HepG2 (cell line): ENCODE results near the gene NBEAL2. TPM values are rescaled to one million over a fixed set of nuclear protein-coding genes. Genes with fewer than 3 reads are reported as not detected.
A peak's percentile ranks its signal among the peaks of the same experiment; 100 is the strongest.

Experiments used
- ATAC-seq: fragments of 200-7000 bp; cut with Tn5 transposase; 3 replicates; pipeline ENCODE4 v1.9.1; 2020; ENCODE audit warnings: mild to moderate bottlenecking, moderate library complexity
- BruUV-seq: library from RNA; stranded (reverse); fragments of 400-500 nt; replicated peaks from 2 replicates; lab custom pipeline; 2021; lab: Mats Ljungman, UMichigan
- CTCF ChIA-PET: fragments of 300-600 bp; formaldehyde crosslinking; extraction: SDS; loops from one replicate; lab custom pipeline; 2021; ENCODE audit warnings: low total read pairs, inconsistent platforms, low intra/inter-chr PET ratio; lab: Yijun Ruan, JAX
- POLR2A ChIA-PET: fragments of 350-600 bp; sonication (Branson Sonifier 250); formaldehyde crosslinking; loops from one replicate; lab custom pipeline; 2020; ENCODE audit warnings: antibody characterized with exemption, inconsistent platforms; lab: Yijun Ruan, JAX
- DNase-seq: peaks from one replicate; pipeline ENCODE4 v3.0.0-alpha.2; 2015; ENCODE audit warnings: low spot score
- FAIRE-seq: peaks from 3 replicates; lab custom pipeline; 2011; peaks lifted over from hg19 to GRCh38; lab: Jason Lieb, UNC
- H2AFZ ChIP-seq: one replicate; pipeline ENCODE4 v1.6.1; 2011; ENCODE audit warnings: low read length, inconsistent platforms
- H3K27ac ChIP-seq: fragments of 300-600 bp; 3 replicates; pipeline ENCODE4 v1.8.0; 2011; ENCODE audit warnings: mixed run types, mild to moderate bottlenecking, mixed read lengths, low read length, inconsistent platforms; ENCODE audit not compliant: insufficient read depth; ENCODE audit errors: extremely low read length
- H3K27me3 ChIP-seq, 2 experiments: fragments of 200-600 bp in 1 of 2; 2 replicates in 1 of 2; 3 replicates in 1 of 2; pipeline versions ENCODE4 v1.6.0 to v1.8.0; 2011; ENCODE audit warnings: low read length in 2 of 2, mild to moderate bottlenecking in 2 of 2, moderate library complexity in 2 of 2, inconsistent platforms in 1 of 2; ENCODE audit not compliant: insufficient read depth in 2 of 2, control insufficient read depth in 1 of 2
- H3K36me3 ChIP-seq, 2 experiments: fragments of 200-600 bp in 1 of 2; replicated peaks in 1 of 2; 2 replicates in 1 of 2; 3 replicates in 1 of 2; pipeline versions ENCODE4 v1.5.1 to v1.8.0; 2011; ENCODE audit warnings: low read length in 2 of 2, inconsistent platforms in 1 of 2; ENCODE audit not compliant: insufficient read depth in 2 of 2, control insufficient read depth in 1 of 2
- H3K4me1 ChIP-seq: 2 replicates; pipeline ENCODE4 v1.5.1; 2012; ENCODE audit warnings: low read length, inconsistent platforms; ENCODE audit not compliant: insufficient read depth
- H3K4me2 ChIP-seq: 2 replicates; pipeline ENCODE4 v1.6.0; 2011; ENCODE audit warnings: low read depth, low read length, inconsistent platforms
- H3K4me3 ChIP-seq, 3 experiments: fragments of 200-600 bp in 1 of 3; sonication (generic), shearing (Covaris generic) in 1 of 3; replicated peaks in 1 of 3; 2 replicates each; pipeline ENCODE4 v1.5.1; 2011 to 2016; ENCODE audit warnings: low read length in 3 of 3, inconsistent platforms in 2 of 3, low read depth in 2 of 3, mild to moderate bottlenecking in 2 of 3, control low read depth in 1 of 3, mixed read lengths in 1 of 3; ENCODE audit not compliant: insufficient read depth in 1 of 3
- H3K79me2 ChIP-seq: one replicate; pipeline ENCODE4 v1.6.1; 2011; ENCODE audit warnings: low read length, inconsistent platforms; ENCODE audit not compliant: insufficient read depth
- H3K9ac ChIP-seq: 2 replicates; pipeline ENCODE4 v1.6.0; 2011; ENCODE audit warnings: mild to moderate bottlenecking, low read depth, low read length, inconsistent platforms; ENCODE audit not compliant: insufficient read depth
- H3K9me3 ChIP-seq: 2 replicates; pipeline ENCODE4 v1.5.1; 2012; ENCODE audit warnings: mild to moderate bottlenecking, low read length
- H4K20me1 ChIP-seq: 2 replicates; pipeline ENCODE4 v1.6.0; 2011; ENCODE audit warnings: inconsistent platforms, mild to moderate bottlenecking, low read length, moderate library complexity; ENCODE audit not compliant: insufficient read depth
- CAMTA2 ChIP-seq: sonication (generic); formaldehyde crosslinking; IDR thresholded peaks from 2 replicates; pipeline ENCODE4 v1.4.0; 2020; ENCODE audit warnings: mild to moderate bottlenecking, missing genetic modification reagents, borderline replicate concordance
- CEBPB ChIP-seq: IDR thresholded peaks from 2 replicates; pipeline ENCODE4 v1.6.1; 2011; ENCODE audit warnings: low read depth, low read length, improper control_type of control experiment, borderline replicate concordance
- CREM ChIP-seq, 2 experiments: sonication (generic) in 1 of 2; formaldehyde crosslinking in 1 of 2; IDR thresholded peaks; 2 replicates each; pipeline versions ENCODE4 v1.4.0 to v1.6.1; 2016 to 2020; ENCODE audit warnings: antibody characterized with exemption in 1 of 2, mild to moderate bottlenecking in 1 of 2, missing genetic modification reagents in 1 of 2
- FIP1L1 ChIP-seq: fragments of 200-400 bp; formaldehyde crosslinking; IDR thresholded peaks from 2 replicates; pipeline ENCODE4 v1.6.1; 2018; ENCODE audit warnings: low read depth, mild to moderate bottlenecking, low read length, moderate library complexity, borderline replicate concordance; ENCODE audit not compliant: insufficient read depth
- FOXP1 ChIP-seq, 2 experiments: fragments of 450-650 bp in 1 of 2; IDR thresholded peaks; 2 replicates each; pipeline ENCODE4 v1.6.1; 2017 to 2018; ENCODE audit warnings: antibody characterized with exemption in 1 of 2
- GABPB1 ChIP-seq: IDR thresholded peaks from 2 replicates; pipeline ENCODE4 v1.6.1; 2016; ENCODE audit warnings: mild to moderate bottlenecking, missing genetic modification reagents, moderate library complexity, missing compliant biosample characterization
- NCOA2 ChIP-seq: sonication (generic); formaldehyde crosslinking; IDR thresholded peaks from 2 replicates; pipeline ENCODE4 v1.8.0; 2022; ENCODE audit warnings: inconsistent platforms
- NFYB ChIP-seq: sonication (generic); formaldehyde crosslinking; IDR thresholded peaks from 2 replicates; pipeline ENCODE4 v1.4.0; 2020; ENCODE audit warnings: missing genetic modification reagents
- RARA ChIP-seq: IDR thresholded peaks from 2 replicates; pipeline ENCODE4 v1.6.1; 2016; ENCODE audit warnings: missing genetic modification reagents, missing compliant biosample characterization
- RBAK ChIP-seq: sonication (generic); formaldehyde crosslinking; IDR thresholded peaks from 2 replicates; pipeline ENCODE4 v1.5.1; 2020; ENCODE audit warnings: mild to moderate bottlenecking, missing genetic modification reagents
- RBFOX2 ChIP-seq: fragments of 200-400 bp; formaldehyde crosslinking; IDR thresholded peaks from 2 replicates; pipeline ENCODE4 v1.6.1; 2017; ENCODE audit warnings: low read depth, mild to moderate bottlenecking, low read length
- RXRB ChIP-seq: IDR thresholded peaks from 2 replicates; pipeline ENCODE4 v1.6.1; 2016; ENCODE audit warnings: borderline replicate concordance, missing genetic modification reagents, missing compliant biosample characterization
- SIX4 ChIP-seq: sonication (generic); formaldehyde crosslinking; IDR thresholded peaks from 2 replicates; pipeline ENCODE4 v1.4.0; 2020; ENCODE audit warnings: missing genetic modification reagents
- SP4 ChIP-seq: sonication (generic); formaldehyde crosslinking; IDR thresholded peaks from 2 replicates; pipeline ENCODE4 v1.8.1; 2023; ENCODE audit warnings: mild to moderate bottlenecking, missing genetic modification reagents
- TBX2 ChIP-seq: sonication (generic); formaldehyde crosslinking; IDR thresholded peaks from 2 replicates; pipeline ENCODE4 v1.5.0; 2020; ENCODE audit warnings: missing genetic modification reagents, mild to moderate bottlenecking, borderline replicate concordance
- TFDP1 ChIP-seq: IDR thresholded peaks from 2 replicates; pipeline ENCODE4 v1.6.1; 2016; ENCODE audit warnings: missing compliant biosample characterization, missing genetic modification reagents, borderline replicate concordance
- ZNF24 ChIP-seq: fragments of 450-650 bp; IDR thresholded peaks from 2 replicates; pipeline ENCODE4 v1.6.1; 2017; ENCODE audit warnings: antibody characterized with exemption, mild to moderate bottlenecking
- ZNF512B ChIP-seq: sonication (generic); formaldehyde crosslinking; IDR thresholded peaks from 2 replicates; pipeline ENCODE4 v1.5.1; 2020; ENCODE audit warnings: missing genetic modification reagents, mild to moderate bottlenecking, borderline replicate concordance
- ZNF879 ChIP-seq: sonication (generic); formaldehyde crosslinking; IDR thresholded peaks from 2 replicates; pipeline ENCODE4 v1.8.1; 2023; ENCODE audit warnings: missing genetic modification reagents
- ZSCAN21 ChIP-seq: sonication (generic); formaldehyde crosslinking; IDR thresholded peaks from 2 replicates; pipeline ENCODE4 v1.8.0; 2022; ENCODE audit warnings: mild to moderate bottlenecking, missing genetic modification reagents, moderate library complexity, borderline replicate concordance
- WGBS: methylation state at CpG from one replicate; pipeline ENCODE4 v1.1.6; 2017; ENCODE audit warnings: low lambda C conversion rate; 5-methylcytosine and 5-hydroxymethylcytosine counted together
- in situ Hi-C: cut with HindIII; loops from 2 replicates; pipeline ENCODE4 v1.10.0; 2017; ENCODE audit warnings: low pct_unique_long_range_greater_than_20kb; ENCODE audit not compliant: extremely low pct_ligation_motif_present
- intact Hi-C: fragments of 100-400 bp; cut with micrococcal nuclease; formaldehyde crosslinking; loops from one replicate; pipeline ENCODE4 v1.10.0; 2022; ENCODE audit not compliant: unreplicated experiment
- polyA plus RNA-seq, 8 experiments: library from polyadenylated mRNA; depleted of rRNA in 3 of 8; stranded (reverse) in 7 of 8; unstranded in 1 of 8; fragments of >200 nt; fragmentation: Illumina TruSeq in 4 of 8; extraction: Trizol in 4 of 8; gene quantifications; 2 replicates each; pipeline versions ENCODE4 v1.2.1 to v1.2.3, GENCODE V29; 2011 to 2016; ENCODE audit warnings: low read depth in 4 of 8, missing spikeins in 1 of 8, mixed read lengths in 1 of 8; ENCODE audit not compliant: insufficient read depth in 1 of 8
- total RNA-seq, 5 experiments: library from RNA; depleted of rRNA; stranded (reverse); fragments of >200 nt; fragmentation: Illumina TruSeq; extraction: Trizol; gene quantifications; 2 replicates each; pipeline ENCODE4 v1.2.3, GENCODE V29; 2016; ENCODE audit warnings: low read depth in 1 of 5

NBEAL2 gene
- total and polyA plus RNA-seq, 2 of the 13 experiments (the other 11 are each of a cell fraction or from before 2014, with no cell fraction given): 9.7 to 12.4 TPM

DNA sequence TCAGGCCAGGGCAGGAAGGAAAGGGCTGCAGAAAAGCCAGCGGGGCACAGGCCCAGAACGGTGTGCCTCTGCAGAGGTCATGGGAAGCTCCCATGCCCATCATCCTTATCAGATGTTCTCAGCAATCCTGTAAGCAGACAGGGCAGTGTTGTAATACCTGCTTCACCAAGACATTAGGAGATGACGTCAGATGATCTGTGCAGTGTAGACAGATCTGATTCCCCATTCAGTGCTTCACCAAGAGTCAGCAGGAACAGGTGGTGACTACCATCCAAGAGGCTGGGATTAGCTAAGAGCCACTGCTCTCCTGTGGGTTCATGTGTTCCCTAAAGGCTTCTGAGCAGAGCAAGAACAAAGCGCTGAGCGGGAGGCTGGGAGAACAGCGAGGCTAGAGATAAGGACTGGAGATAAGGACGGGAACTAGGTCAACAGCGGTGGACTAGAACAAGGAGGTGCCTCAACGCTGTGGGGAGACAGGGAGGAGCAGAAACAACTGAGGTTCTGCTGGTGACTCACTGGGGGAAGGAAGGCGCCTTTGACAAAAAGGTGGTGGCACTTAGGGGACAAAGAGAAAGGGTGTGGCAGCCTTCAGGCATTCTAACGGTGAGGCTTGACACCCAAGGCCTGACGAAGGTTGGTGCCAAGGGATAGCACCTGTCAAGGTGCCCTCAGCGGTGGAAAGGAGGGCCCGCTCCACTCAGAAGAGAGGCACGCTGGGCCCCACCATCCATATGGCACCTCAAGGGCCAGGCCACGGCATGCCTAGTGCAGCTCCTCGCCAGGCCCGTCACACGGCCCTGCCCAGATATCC lies 31.3 kb upstream of the NBEAL2 start:
- DNase-seq (peak; percentile 88), ATAC-seq (peak; percentile 57), FAIRE-seq (peak; percentile 96)
- POLR2A ChIA-PET: interaction anchor here (0.7 to 3.0 kb wide), 6 partner anchors 12 to 31 kb away, joined by 3 to 34 read pairs (median 6); partner anchors contain the start of genes CCDC12 and NBEAL2
- Histone ChIP-seq H3K36me3 (peaks cover 0 to 8% of the 10 kb centered on the region in 2 experiments; a peak in 2 of 5 replicates), H3K9ac (peak overlapping the region; percentile 12), H3K4me3 (peak overlapping the region in 1 of 3 experiments; percentile 39; a peak in 1 of 6 replicates), H2AFZ (no peak overlapping the region), H4K20me1 (peaks cover 58% of the 10 kb centered on the region), H3K4me2 (peak overlapping the region; percentile 57), H3K27ac (peak overlapping the region; percentile 45), H3K27me3 (no peaks in the 10 kb centered on the region), H3K4me1 (peaks cover 86% of the 10 kb centered on the region), H3K79me2 (peaks cover 82% of the 10 kb centered on the region), H3K9me3 (no peaks in the 10 kb centered on the region)
- CTCF ChIA-PET: no interaction called here
- WGBS: 23% methylated on average over 14 of the region's 19 CpGs
- intact Hi-C loops (no loop called here), in situ Hi-C loops (no loop called here)
- no TSS peak for BruUV-seq
- peak; percentile 75; the same call in 1 of the 2 replicates for TF ChIP-seq NCOA2 (CRISPR knock-in tag)
- TF ChIP-seq ZNF24: no peak
- no peak for TF ChIP-seq NFYB (CRISPR knock-in tag)
- peak; percentile 63 for TF ChIP-seq TBX2 (CRISPR knock-in tag)
- peak; percentile 49; the same call in 1 of the 2 replicates for TF ChIP-seq CEBPB
- TF ChIP-seq ZNF879 (CRISPR knock-in tag): no peak
- peak; percentile 91 for TF ChIP-seq RXRB
- TF ChIP-seq SP4 (CRISPR knock-in tag): peak; percentile 14; the same call in 1 of the 2 replicates
- 0 out of 2 replicates have a peak, but pooled peaks have one; percentile 7 for TF ChIP-seq SIX4
- no peak for TF ChIP-seq ZSCAN21 (CRISPR knock-in tag)
- no peak for TF ChIP-seq RBFOX2
- 0 out of 2 replicates have a peak, but pooled peaks have one; percentile 17 for TF ChIP-seq FIP1L1
- TF ChIP-seq CAMTA2 (CRISPR knock-in tag): 0 out of 2 replicates have a peak, but pooled peaks have one; percentile 18
- TF ChIP-seq CREM (IDR thresholded peaks at IDR 0.05): peak; percentile 56; the same call in 1 of the 2 replicates
- TF ChIP-seq CREM (CRISPR knock-in tag; IDR thresholded peaks at IDR 0.05): no peak
- TF ChIP-seq RBAK (CRISPR knock-in tag): 0 out of 2 replicates have a peak, but pooled peaks have one; percentile 22
- TF ChIP-seq TFDP1: peak; percentile 60; the same call in 1 of the 2 replicates
- TF ChIP-seq GABPB1 (CRISPR knock-in tag): peak; percentile 14; the same call in 1 of the 2 replicates
- TF ChIP-seq ZNF512B: 0 out of 2 replicates have a peak, but pooled peaks have one; percentile 21
- peak; percentile 89 for TF ChIP-seq RARA (CRISPR knock-in tag)
- TF ChIP-seq FOXP1 (IDR thresholded peaks at IDR 0.05): no peak
- peak; percentile 29; the same call in 1 of the 2 replicates for TF ChIP-seq FOXP1 (CRISPR knock-in tag; IDR thresholded peaks at IDR 0.05)
